Measurements from ENCODE around the gene SCYL3. TPM values are rescaled to one million over a fixed set of nuclear protein-coding genes. Genes with fewer than 3 reads are reported as not detected.

SCYL3 gene
- total RNA-seq, 4 donors from 2014 or later: 7.0 to 17.2 (median 10.9) TPM

DNA sequence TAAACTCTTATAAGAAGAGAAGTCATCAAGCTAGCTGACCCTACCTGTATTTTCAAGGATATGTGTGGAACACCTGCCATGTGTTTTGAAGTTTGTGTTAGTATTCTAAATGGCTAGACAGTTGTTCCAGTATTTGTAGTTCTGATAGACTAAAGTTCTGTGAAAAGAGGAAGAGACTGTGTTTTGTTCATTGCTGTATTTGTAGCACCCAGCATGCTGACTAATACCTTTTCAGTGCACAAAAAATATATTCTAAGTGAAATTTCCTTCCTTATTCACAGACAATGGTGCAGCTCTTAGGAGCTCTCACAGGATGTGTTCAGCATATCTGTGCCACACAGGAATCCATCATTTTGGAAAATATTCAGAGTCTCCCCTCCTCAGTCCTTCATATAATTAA, 90.8 kb downstream of the SCYL3 start:
- TF ChIP-seq, protein P1, sequence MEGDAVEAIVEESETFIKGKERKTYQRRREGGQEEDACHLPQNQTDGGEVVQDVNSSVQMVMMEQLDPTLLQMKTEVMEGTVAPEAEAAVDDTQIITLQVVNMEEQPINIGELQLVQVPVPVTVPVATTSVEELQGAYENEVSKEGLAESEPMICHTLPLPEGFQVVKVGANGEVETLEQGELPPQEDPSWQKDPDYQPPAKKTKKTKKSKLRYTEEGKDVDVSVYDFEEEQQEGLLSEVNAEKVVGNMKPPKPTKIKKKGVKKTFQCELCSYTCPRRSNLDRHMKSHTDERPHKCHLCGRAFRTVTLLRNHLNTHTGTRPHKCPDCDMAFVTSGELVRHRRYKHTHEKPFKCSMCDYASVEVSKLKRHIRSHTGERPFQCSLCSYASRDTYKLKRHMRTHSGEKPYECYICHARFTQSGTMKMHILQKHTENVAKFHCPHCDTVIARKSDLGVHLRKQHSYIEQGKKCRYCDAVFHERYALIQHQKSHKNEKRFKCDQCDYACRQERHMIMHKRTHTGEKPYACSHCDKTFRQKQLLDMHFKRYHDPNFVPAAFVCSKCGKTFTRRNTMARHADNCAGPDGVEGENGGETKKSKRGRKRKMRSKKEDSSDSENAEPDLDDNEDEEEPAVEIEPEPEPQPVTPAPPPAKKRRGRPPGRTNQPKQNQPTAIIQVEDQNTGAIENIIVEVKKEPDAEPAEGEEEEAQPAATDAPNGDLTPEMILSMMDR (IDR thresholded peaks at IDR 0.05): no peak
- no peak for ATAC-seq (ENCODE audit: low FRiP score)

More for the DNA sequence above, 90.8 kb downstream of the SCYL3 start:
- DNase-seq (ENCODE audit: low spot score): no peak

Small RNAs within 50 kb of the gene (small RNA-seq; reads per million reads assigned to genes)
- not detected for gene RN7SL333P

Other genes starting within 250 kb of the SCYL3 start
- gene SELL, start 182.3 kb downstream of the SCYL3 start, total RNA-seq: 10 to 100 TPM in 1 of 4 donors, 1 to 10 TPM in 3; 1.4 to 27.7 (median 5.3) TPM
- gene SELE, start 159.8 kb downstream of the SCYL3 start, total RNA-seq: 10 to 100 TPM in 2 of 4 donors, 1 to 10 TPM in 2; 2.2 to 62.8 (median 16.7) TPM
- 1 to 10 TPM; 1.9 to 7.1 (median 3.5) TPM for gene METTL18, start 99.0 kb downstream of the SCYL3 start, total RNA-seq
- gene KIFAP3, start 180.8 kb upstream of the SCYL3 start, total RNA-seq: 10 to 100 TPM; 20.5 to 34.0 (median 25.6) TPM